H1 (cell line): ENCODE measurements around the gene FAM174A. TPM values are rescaled to one million over a fixed set of nuclear protein-coding genes. Genes with fewer than 3 reads are reported as not detected.

ENCODE experiments used
- EGR1 ChIP-seq: IDR thresholded peaks from 2 replicates; pipeline ENCODE4 v1.6.1; 2011; ENCODE audit warnings: low read depth, low read length, borderline replicate concordance
- SIX5 ChIP-seq: IDR thresholded peaks from 2 replicates; pipeline ENCODE4 v1.6.1; 2011; ENCODE audit warnings: mild to moderate bottlenecking, low read depth, low read length
- TEAD4 ChIP-seq: IDR thresholded peaks from 2 replicates; pipeline ENCODE4 v1.6.1; 2012; ENCODE audit warnings: low read depth, low read length, inconsistent platforms, mixed read lengths
- polyA plus RNA-seq, 7 experiments: library from polyadenylated mRNA; depleted of rRNA in 3 of 7; stranded (reverse) in 5 of 7; unstranded in 2 of 7; fragments of >200 nt in 5 of 7; fragments of 200-250 nt in 2 of 7; gene quantifications; 1 replicate in 5 of 7; 2 replicates in 1 of 7; 4 replicates in 1 of 7; pipeline versions ENCODE4 v1.2.1 to v1.2.3, GENCODE V29; 2011 to 2013; ENCODE audit warnings: missing spikeins in 2 of 7, mixed read lengths in 2 of 7
- total RNA-seq: library from RNA; stranded (reverse); fragmentation: NEBNext Ultra II Directional; extraction: Animal tissue kit (Norgen Biotek cat#: 25700); gene quantifications from 2 replicates; pipeline ENCODE4 v1.2.1, GENCODE V29; 2021

FAM174A gene
- total and polyA plus RNA-seq, 2 of the 8 experiments (the other 6 are each of a cell fraction or from before 2014, with no cell fraction given): 3.9 to 5.3 TPM

DNA sequence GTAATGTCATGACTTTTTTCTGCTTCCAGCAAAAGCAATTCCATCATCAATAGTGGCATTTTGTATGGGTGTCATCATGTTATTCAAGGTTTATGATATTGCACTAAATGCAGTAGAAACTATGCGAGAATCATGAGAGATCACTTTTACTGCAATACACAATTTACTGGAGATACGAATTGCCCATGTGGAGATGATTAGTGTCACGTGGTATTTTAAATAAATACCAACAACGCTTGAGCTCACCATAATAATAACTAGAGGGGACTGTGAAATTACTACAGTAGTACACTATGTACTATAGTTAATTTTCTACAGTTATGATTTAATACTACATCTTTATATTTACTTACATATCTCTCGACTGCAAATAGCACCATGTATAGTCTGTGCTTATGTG is 49.7 kb downstream of the FAM174A start (continued):
- TF ChIP-seq SIX5: no peak
- no peak for TF ChIP-seq TEAD4
- TF ChIP-seq EGR1: no peak
- TF ChIP-seq, all 59 proteins: peak for 0
